Right atrium auricular region (tissue), 2 donors: ENCODE results near the gene GCKR. TPM values are rescaled to one million over a fixed set of nuclear protein-coding genes. Genes with fewer than 3 reads are reported as not detected.

Experiments
- DNase-seq: peaks from one replicate; pipeline ENCODE4 v3.0.0-alpha.2; 2019; ENCODE audit warnings: low spot score
- H3K27ac ChIP-seq, 2 donors: fragments of 200-600 bp; sonication (generic); 1 replicate in 1 of 2; 2 replicates in 1 of 2; pipeline ENCODE4 v1.5.1; 2016 to 2019
- H3K27me3 ChIP-seq, 2 donors: fragments of 200-600 bp; sonication (generic); one replicate each; pipeline versions ENCODE4 v1.5.1 to v1.6.0; 2017 to 2019
- H3K36me3 ChIP-seq: fragments of 200-600 bp; sonication (generic); one replicate; pipeline ENCODE4 v1.5.1; 2016
- H3K4me1 ChIP-seq, 2 donors: fragments of 200-600 bp; sonication (generic); one replicate each; pipeline versions ENCODE4 v1.5.1 to v1.6.0; 2017 to 2019
- H3K4me3 ChIP-seq, 2 donors: fragments of 200-600 bp; sonication (generic); 1 replicate in 1 of 2; 2 replicates in 1 of 2; pipeline ENCODE4 v1.5.1; 2017 to 2019; ENCODE audit warnings: mild to moderate bottlenecking in 1 of 2, moderate library complexity in 1 of 2
- H3K9me3 ChIP-seq, 2 donors: fragments of 200-600 bp; sonication (generic); one replicate each; pipeline ENCODE4 v1.5.1; 2019
- CTCF ChIP-seq, 2 donors: fragments of 200-600 bp; sonication (generic); IDR thresholded peaks; one replicate each; pipeline ENCODE4 v1.5.1; 2019; ENCODE audit warnings: antibody characterized with exemption in 2 of 2
- total RNA-seq, 2 donors: library from RNA; depleted of rRNA; stranded (reverse); fragments of >200 nt; gene quantifications; one replicate each; pipeline ENCODE4 v1.1.0, GENCODE V29; 2016

GCKR gene
- total RNA-seq, 2 donors from 2014 or later = 1.9 TPM; not detected in 1

GRCh38 chr2:27492557-27492956 is 4.1 kb upstream of the GCKR start:
- no peak for DNase-seq
- TF ChIP-seq CTCF (IDR thresholded peaks at IDR 0.05) = no peak
- H3K4me1 ChIP-seq = peaks cover 0 to 31% of the 10 kb centered on the region in 2 donors
- no peak overlapping the region for H3K4me3 ChIP-seq
- H3K9me3 ChIP-seq = no peaks in the 10 kb centered on the region
- H3K36me3 ChIP-seq = no peaks in the 10 kb centered on the region
- no peaks in the 10 kb centered on the region for H3K27me3 ChIP-seq
- no peak overlapping the region for H3K27ac ChIP-seq

- H3K27ac ChIP-seq = peak overlapping the region in 1 of 2 donors; percentile 48
- DNase-seq = no peak
- no peak for TF ChIP-seq CTCF (IDR thresholded peaks at IDR 0.05)
- no peaks in the 10 kb centered on the region for H3K27me3 ChIP-seq
- peaks cover 0 to 25% of the 10 kb centered on the region in 2 donors for H3K4me1 ChIP-seq
- H3K9me3 ChIP-seq = no peaks in the 10 kb centered on the region
- no peaks in the 10 kb centered on the region for H3K36me3 ChIP-seq
- H3K4me3 ChIP-seq = no peak overlapping the region
Measured at GRCh38 chr2:27493948-27494283, 2.7 kb upstream of the GCKR start.

GRCh38 chr2:27494284-27494943 is 2.2 kb upstream of the GCKR start:
- H3K4me1 ChIP-seq = peaks cover 0 to 20% of the 10 kb centered on the region in 2 donors
- no peaks in the 10 kb centered on the region for H3K27me3 ChIP-seq
- H3K36me3 ChIP-seq = no peaks in the 10 kb centered on the region
- peak overlapping the region; percentile 40 to 60 for H3K4me3 ChIP-seq
- DNase-seq = peak; percentile 85
- H3K9me3 ChIP-seq = no peaks in the 10 kb centered on the region
- peak overlapping the region in 1 of 2 donors; percentile 48 for H3K27ac ChIP-seq
- TF ChIP-seq CTCF (IDR thresholded peaks at IDR 0.05) = no peak

- H3K27me3 ChIP-seq = no peaks in the 10 kb centered on the region
- H3K4me1 ChIP-seq = peaks cover 0 to 17% of the 10 kb centered on the region in 2 donors
- peak within 1 kb of the TSS in 1 of 2 donors; percentile 48 for H3K27ac ChIP-seq
- peak within 1 kb of the TSS; percentile 40 to 60 for H3K4me3 ChIP-seq
- DNase-seq = no peak
- no peaks in the 10 kb centered on the region for H3K36me3 ChIP-seq
- no peak for TF ChIP-seq CTCF (IDR thresholded peaks at IDR 0.05)
- no peaks in the 10 kb centered on the region for H3K9me3 ChIP-seq
Measured at GRCh38 chr2:27494944-27495554, 1.6 kb upstream of the GCKR start, which contains the start of gene FNDC4. TSS of gene FNDC4 (minus strand) at chr2:27495200. CDS start at chr2:27494679, 521 bp downstream.

- Histone ChIP-seq H3K4me3 (no peak overlapping the region), H3K27ac (no peak overlapping the region), H3K9me3 (no peaks in the 10 kb centered on the region), H3K4me1 (peaks cover 0 to 15% of the 10 kb centered on the region in 2 donors), H3K36me3 (no peaks in the 10 kb centered on the region), H3K27me3 (no peaks in the 10 kb centered on the region)
- no peak for TF ChIP-seq CTCF (IDR thresholded peaks at IDR 0.05)
- DNase-seq = no peak
Measured at GRCh38 chr2:27495840-27496356, 741 bp upstream of the GCKR start.
